NCI-H774 (cell line): ENCODE measurements around the gene CBL.

Experiments
- DNase-seq: peaks from one replicate; lab custom pipeline; 2025; lab: John Stamatoyannopoulos, UW

CBL gene

GRCh38 chr11:119273721-119274120, 67.6 kb downstream of the CBL start:
- no peak for DNase-seq

GRCh38 chr11:119277660-119278059, 71.5 kb downstream of the CBL start:
- no peak for DNase-seq

- no peak for DNase-seq
Measured at GRCh38 chr11:119282495-119282894, 76.4 kb downstream of the CBL start.

GRCh38 chr11:119284344-119285157, 78.4 kb downstream of the CBL start:
- peak; percentile 1 for DNase-seq

GRCh38 chr11:119285431-119285830, 79.3 kb downstream of the CBL start:
- DNase-seq = no peak

GRCh38 chr11:119288219-119288618, 82.1 kb downstream of the CBL start:
- no peak for DNase-seq

GRCh38 chr11:119290894-119291497, 84.9 kb downstream of the CBL start:
- no peak for DNase-seq

- DNase-seq = no peak
Measured at GRCh38 chr11:119293461-119293860, 87.3 kb downstream of the CBL start.

- DNase-seq = no peak
Measured at GRCh38 chr11:119295178-119295577, 89.0 kb downstream of the CBL start.

- no peak for DNase-seq
Measured at GRCh38 chr11:119297938-119298337, 91.8 kb downstream of the CBL start.

GRCh38 chr11:119298726-119299125, 92.6 kb downstream of the CBL start:
- DNase-seq = no peak

- no peak for DNase-seq
Measured at GRCh38 chr11:119299416-119299815, 93.3 kb downstream of the CBL start.

GRCh38 chr11:119300198-119300964, 94.2 kb downstream of the CBL start:
- DNase-seq = no peak

GRCh38 chr11:119303227-119303718, 97.1 kb downstream of the CBL start:
- DNase-seq = no peak

GRCh38 chr11:119305556-119306372, 99.6 kb downstream of the CBL start:
- DNase-seq = no peak

GRCh38 chr11:119306373-119306890, 100.3 kb downstream of the CBL start:
- no peak for DNase-seq

GRCh38 chr11:119307219-119307618, 101.1 kb downstream of the CBL start:
- no peak for DNase-seq

- DNase-seq = no peak
Measured at GRCh38 chr11:119307974-119308373, 101.8 kb downstream of the CBL start.

GRCh38 chr11:119309411-119309810, 103.3 kb downstream of the CBL start:
- DNase-seq = no peak

- no peak for DNase-seq
Measured at GRCh38 chr11:119309953-119310681, 104.0 kb downstream of the CBL start.

GRCh38 chr11:119310682-119311052, 104.5 kb downstream of the CBL start:
- DNase-seq = no peak
